Neural cell (in vitro differentiated cells): ENCODE data around the gene CDCP1.

ENCODE experiments used
- CTCF ChIP-seq: fragments of 450-650 bp; IDR thresholded peaks from 2 replicates; pipeline ENCODE4 v1.5.1; 2014; ENCODE audit warnings: antibody characterized with exemption, mild to moderate bottlenecking, moderate library complexity; ENCODE audit not compliant: poor library complexity, severe bottlenecking
- EP300 ChIP-seq: fragments of 450-650 bp; conservative IDR thresholded peaks from 2 replicates; pipeline ENCODE4 v1.6.1; 2014; ENCODE audit warnings: antibody characterized with exemption, mild to moderate bottlenecking, moderate library complexity; ENCODE audit not compliant: poor library complexity, severe bottlenecking
- EZH2 ChIP-seq: fragments of 200-600, 300-800 bp; shearing (Covaris generic), sonication (generic); IDR thresholded peaks from 2 replicates; pipeline ENCODE4 v1.6.1; 2014; ENCODE audit warnings: antibody characterized with exemption, low read length, borderline replicate concordance, mild to moderate bottlenecking; ENCODE audit not compliant: insufficient read depth, poor library complexity, severe bottlenecking
- POLR2AphosphoS5 ChIP-seq: IDR thresholded peaks from 2 replicates; pipeline ENCODE4 v1.6.1; 2012
- RAD21 ChIP-seq: fragments of 450-650 bp; conservative IDR thresholded peaks from 2 replicates; pipeline ENCODE4 v1.6.1; 2014; ENCODE audit warnings: antibody characterized with exemption, mild to moderate bottlenecking, moderate library complexity
- REST ChIP-seq: IDR thresholded peaks from 2 replicates; pipeline ENCODE4 v1.6.1; 2012; ENCODE audit warnings: borderline replicate concordance
- TAF1 ChIP-seq: IDR thresholded peaks from 2 replicates; pipeline ENCODE4 v1.6.1; 2012; ENCODE audit warnings: low read depth

- TF ChIP-seq TAF1 (no peak), CTCF (no peak), RAD21 (no peak), EZH2 (no peak), POLR2AphosphoS5 (no peak), REST (no peak), EP300 (no peak)
Observed at GRCh38 chr3:45148921-45149320, 2.7 kb upstream of the CDCP1 start.
